Esophagus squamous epithelium (tissue), 5 donors: Measurements from ENCODE around the gene FKBP11. TPM values are rescaled to one million over a fixed set of nuclear protein-coding genes. Genes with fewer than 3 reads are reported as not detected.
"Not testable (repeated sequence)": the region's sequence is repeated elsewhere in the genome, so short reads cannot be mapped to it uniquely, and the experiment has no call there.

Source experiments
- DNase-seq: peaks from one replicate; lab custom pipeline; 2025; lab: John Stamatoyannopoulos, UW
- H3K27ac ChIP-seq, 4 donors: fragments of 200-600 bp; sonication (generic); one replicate each; pipeline ENCODE4 v1.5.1; 2016 to 2019; ENCODE audit warnings: mild to moderate bottlenecking in 1 of 4
- H3K27me3 ChIP-seq, 4 donors: fragments of 200-600 bp; sonication (generic); 1 replicate in 3 of 4; 2 replicates in 1 of 4; pipeline versions ENCODE4 v1.5.1 to v1.6.0; 2017 to 2021; ENCODE audit warnings: antibody characterized with exemption in 1 of 4
- H3K36me3 ChIP-seq, 3 donors: fragments of 200-600 bp; sonication (generic); one replicate each; pipeline ENCODE4 v1.5.1; 2016 to 2019
- H3K4me1 ChIP-seq, 3 donors: fragments of 200-600 bp; sonication (generic); one replicate each; pipeline ENCODE4 v1.5.1; 2017 to 2019
- H3K4me3 ChIP-seq, 4 donors: fragments of 200-600 bp; sonication (generic); 1 replicate in 3 of 4; 2 replicates in 1 of 4; pipeline ENCODE4 v1.5.1; 2016 to 2019; ENCODE audit warnings: mild to moderate bottlenecking in 2 of 4, moderate library complexity in 1 of 4
- H3K9me3 ChIP-seq, 3 donors: fragments of 200-600 bp; sonication (generic); one replicate each; pipeline ENCODE4 v1.5.1; 2016 to 2019
- POLR2A ChIP-seq, 4 donors: fragments of 450-650 bp; IDR thresholded peaks; one replicate each; pipeline ENCODE4 v1.6.1; 2017; ENCODE audit warnings: antibody characterized with exemption in 4 of 4, mild to moderate bottlenecking in 4 of 4, moderate library complexity in 3 of 4
- WGBS, 2 donors: methylation state at CpG; one replicate each; pipeline ENCODE4 v1.1.5; 2018; 5-methylcytosine and 5-hydroxymethylcytosine counted together
- intact Hi-C: fragments of 100-400 bp; cut with DNase I; formaldehyde crosslinking; loops from one replicate; pipeline ENCODE4 v1.15.0; 2022
- small RNA-seq, 4 donors: library from RNA; depleted of rRNA; stranded (forward); fragments of <200 nt; gene quantifications; one replicate each; pipeline ENCODE3, GENCODE V24; 2016
- total RNA-seq, 4 donors: library from RNA; depleted of rRNA; stranded (reverse); fragments of >200 nt; gene quantifications; one replicate each; pipeline ENCODE4 v1.1.0, GENCODE V29; 2016
- TF ChIP-seq, protein P1 (sequence below), 6 experiments: fragments of 450-650 bp in 4 of 6; fragments of 200-600 bp in 2 of 6; sonication (generic) in 2 of 6; IDR thresholded peaks; one replicate each; pipeline ENCODE4 v1.5.1; 2016 to 2019; ENCODE audit warnings: antibody characterized with exemption in 6 of 6, mild to moderate bottlenecking in 4 of 6, moderate library complexity in 4 of 6
- donor health status: DM: yes; HTN: yes; CAD: no.

The FKBP11 gene
- total RNA-seq, 4 donors from 2014 or later: 9.5 to 28.6 (median 11.8) TPM

DNA sequence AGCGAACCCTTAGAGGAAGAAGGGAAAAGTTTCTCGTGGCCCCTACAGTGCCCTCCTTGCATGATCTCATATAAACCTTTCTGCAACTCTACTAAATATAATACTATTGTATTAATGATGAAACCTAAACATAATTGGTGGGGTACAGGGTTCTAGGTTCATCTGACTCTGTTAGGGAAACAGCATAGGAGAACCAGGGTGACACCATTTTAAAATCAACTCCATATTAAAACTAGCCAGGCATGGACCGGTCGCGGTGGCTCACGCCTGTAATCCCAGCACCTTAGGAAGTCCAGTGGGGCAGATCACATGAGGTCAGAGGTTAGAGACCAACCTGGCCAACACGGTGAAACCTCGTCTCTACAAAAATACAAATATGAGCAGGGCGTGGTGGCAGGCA lies 44.6 kb downstream of the FKBP11 start:
- Histone ChIP-seq H3K36me3 (no peaks in the 10 kb centered on the region), H3K27me3 (peaks cover 0 to 45% (median 0%) of the 10 kb centered on the region in 4 donors), H3K4me3 (no peak overlapping the region), H3K4me1 (peaks cover 0 to 24% (median 3%) of the 10 kb centered on the region in 3 donors), H3K27ac (no peak overlapping the region), H3K9me3 (no peaks in the 10 kb centered on the region)
- 76% methylated on average over 9 of the region's 9 CpGs for WGBS, 2 donors
- intact Hi-C loops: no loop called here
- DNase-seq: no peak
- TF ChIP-seq, protein P1, sequence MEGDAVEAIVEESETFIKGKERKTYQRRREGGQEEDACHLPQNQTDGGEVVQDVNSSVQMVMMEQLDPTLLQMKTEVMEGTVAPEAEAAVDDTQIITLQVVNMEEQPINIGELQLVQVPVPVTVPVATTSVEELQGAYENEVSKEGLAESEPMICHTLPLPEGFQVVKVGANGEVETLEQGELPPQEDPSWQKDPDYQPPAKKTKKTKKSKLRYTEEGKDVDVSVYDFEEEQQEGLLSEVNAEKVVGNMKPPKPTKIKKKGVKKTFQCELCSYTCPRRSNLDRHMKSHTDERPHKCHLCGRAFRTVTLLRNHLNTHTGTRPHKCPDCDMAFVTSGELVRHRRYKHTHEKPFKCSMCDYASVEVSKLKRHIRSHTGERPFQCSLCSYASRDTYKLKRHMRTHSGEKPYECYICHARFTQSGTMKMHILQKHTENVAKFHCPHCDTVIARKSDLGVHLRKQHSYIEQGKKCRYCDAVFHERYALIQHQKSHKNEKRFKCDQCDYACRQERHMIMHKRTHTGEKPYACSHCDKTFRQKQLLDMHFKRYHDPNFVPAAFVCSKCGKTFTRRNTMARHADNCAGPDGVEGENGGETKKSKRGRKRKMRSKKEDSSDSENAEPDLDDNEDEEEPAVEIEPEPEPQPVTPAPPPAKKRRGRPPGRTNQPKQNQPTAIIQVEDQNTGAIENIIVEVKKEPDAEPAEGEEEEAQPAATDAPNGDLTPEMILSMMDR (IDR thresholded peaks at IDR 0.05): no peak
- TF ChIP-seq POLR2A (IDR thresholded peaks at IDR 0.05): no peak

DNA sequence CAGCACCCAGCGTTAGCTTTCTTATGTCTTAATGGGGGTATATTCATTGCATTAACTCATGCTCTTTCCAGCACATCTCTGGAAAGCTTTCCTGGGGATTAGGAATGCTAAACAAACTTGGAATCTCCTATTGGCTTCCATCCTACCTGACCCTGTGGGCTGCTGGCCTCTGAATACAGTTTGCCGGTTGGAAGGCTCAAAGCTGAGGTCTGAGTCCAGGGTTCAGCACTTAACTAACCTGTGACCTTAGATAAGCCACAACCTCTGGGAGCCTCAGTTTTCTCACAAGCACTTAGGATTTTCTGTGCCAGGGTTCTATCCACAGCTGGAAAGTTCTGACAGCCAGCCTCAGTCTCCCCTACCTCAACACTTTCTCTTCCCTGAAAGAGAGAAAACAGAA lies 46.7 kb downstream of the FKBP11 start:
- 81 to 100% methylated on average over 2 of the region's 2 CpGs for WGBS, 2 donors
- TF ChIP-seq, protein P1 (IDR thresholded peaks at IDR 0.05): no peak
- TF ChIP-seq POLR2A (IDR thresholded peaks at IDR 0.05): no peak

DNA sequence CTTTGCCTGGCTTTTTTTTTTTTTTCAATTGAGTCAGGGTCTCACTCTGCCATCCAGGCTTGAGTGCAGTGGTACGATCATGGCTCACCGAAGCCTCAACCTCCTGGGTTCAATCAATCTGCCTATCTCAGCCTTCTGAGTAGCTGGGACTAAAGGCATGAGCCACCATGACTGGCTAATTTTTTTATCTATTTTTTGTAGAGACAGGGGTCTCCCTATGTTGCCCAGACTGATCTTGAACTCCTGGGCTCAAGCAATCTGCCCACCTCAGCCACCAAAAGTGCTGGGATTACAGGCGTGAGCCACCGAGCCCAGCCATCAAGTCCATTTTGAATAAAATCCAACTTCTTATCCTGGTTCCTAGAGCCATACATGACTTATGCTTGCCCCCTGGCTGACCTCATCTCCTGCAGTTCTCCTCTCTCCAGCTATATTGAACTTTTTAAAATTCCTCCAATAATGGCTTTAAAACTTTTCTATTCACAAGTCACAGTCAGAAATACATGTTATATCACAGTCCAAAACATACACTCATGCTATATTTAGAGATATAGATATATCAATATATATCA lies 49.3 kb downstream of the FKBP11 start:
- Histone ChIP-seq H3K9me3 (no peaks in the 10 kb centered on the region), H3K27ac (no peak overlapping the region), H3K27me3 (peaks cover 0 to 15% (median 0%) of the 10 kb centered on the region in 4 donors), H3K4me1 (no peaks in the 10 kb centered on the region), H3K4me3 (no peak overlapping the region), H3K36me3 (no peaks in the 10 kb centered on the region)
- 56 to 83% methylated on average over 2 to 4 of the region's 4 CpGs for WGBS, 2 donors
- intact Hi-C loops: no loop called here
- no peak for DNase-seq
- TF ChIP-seq POLR2A (IDR thresholded peaks at IDR 0.05): no peak
- TF ChIP-seq, protein P1 (IDR thresholded peaks at IDR 0.05): no peak

More for the DNA sequence above, 46.7 kb downstream of the FKBP11 start:
- DNase-seq: no peak
- Histone ChIP-seq H3K4me1 (peaks cover 0 to 22% (median 3%) of the 10 kb centered on the region in 3 donors), H3K4me3 (no peak overlapping the region), H3K9me3 (no peaks in the 10 kb centered on the region), H3K36me3 (no peaks in the 10 kb centered on the region), H3K27ac (no peak overlapping the region), H3K27me3 (peaks cover 0 to 40% (median 0%) of the 10 kb centered on the region in 4 donors)
- intact Hi-C loops: no loop called here

DNA sequence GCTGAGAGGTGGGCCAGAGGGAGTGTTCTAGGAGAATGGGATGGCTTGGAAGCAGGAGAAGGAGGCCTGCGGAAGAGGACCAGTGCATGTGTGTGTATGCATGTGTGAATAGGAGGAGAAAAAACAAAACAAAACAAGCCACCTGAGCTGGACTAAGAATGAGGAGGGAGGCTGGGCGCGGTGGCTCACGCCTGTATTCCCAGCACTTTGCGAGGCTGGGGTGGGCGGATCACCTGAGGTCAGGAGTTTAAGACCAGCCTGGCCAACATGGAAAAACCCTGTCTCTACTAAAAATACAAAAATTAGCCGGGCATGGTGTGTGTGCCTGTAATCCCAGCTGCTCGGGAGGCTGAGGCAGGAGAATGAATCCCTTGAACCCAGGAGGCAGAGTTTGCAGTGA lies 51.8 kb downstream of the FKBP11 start:
- H3K4me3 ChIP-seq, intact Hi-C loops, H3K36me3 ChIP-seq, H3K4me1 ChIP-seq, H3K27me3 ChIP-seq, DNase-seq, H3K9me3 ChIP-seq, H3K27ac ChIP-seq: not testable (repeated sequence)
- WGBS, 2 donors: 74 to 79% methylated on average over 8 of the region's 8 CpGs

GRCh38 chr12:48873096-48873495 lies 52.2 kb downstream of the FKBP11 start:
- TF ChIP-seq, protein P1 (IDR thresholded peaks at IDR 0.05): no peak
- TF ChIP-seq POLR2A (IDR thresholded peaks at IDR 0.05): no peak
- DNase-seq: no peak
- 70 to 81% methylated on average over 4 of the region's 4 CpGs for WGBS, 2 donors
- no peaks in the 10 kb centered on the region for H3K36me3 ChIP-seq
- no peaks in the 10 kb centered on the region for H3K9me3 ChIP-seq
- no peaks in the 10 kb centered on the region for H3K27me3 ChIP-seq
- H3K4me1 ChIP-seq: no peaks in the 10 kb centered on the region
- intact Hi-C loops: no loop called here
- no peak overlapping the region for H3K27ac ChIP-seq
- no peak overlapping the region for H3K4me3 ChIP-seq

Small RNA genes lying within 50 kb of the gene (small RNA-seq; reads per million reads assigned to genes)
- gene AC073610.1: 0 reads per million in 4 donors
- gene RNU6-600P: 0 reads per million in 4 donors

Other genes with a start within 250 kb of the FKBP11 start
- 10 to 100 TPM; 23.9 to 46.0 (median 33.3) TPM for gene KANSL2, start 243.3 kb downstream of the FKBP11 start, total RNA-seq
- 10 to 100 TPM; 16.2 to 23.3 (median 18.5) TPM for gene CCNT1, start 208.8 kb downstream of the FKBP11 start, total RNA-seq
- gene ADCY6, start 136.4 kb downstream of the FKBP11 start, total RNA-seq: 10 to 100 TPM; 11.5 to 14.7 (median 13.9) TPM
- gene CACNB3, start 107.0 kb downstream of the FKBP11 start, total RNA-seq: 10 to 100 TPM; 13.4 to 19.5 (median 14.0) TPM
- 10 to 100 TPM; 46.0 to 71.5 (median 56.7) TPM for gene DDX23, start 73.3 kb downstream of the FKBP11 start, total RNA-seq
- 1 to 10 TPM in 2 of 4 donors, under 1 TPM in 2; 0.57 to 6.1 (median 0.95) TPM for gene RND1, start 59.6 kb downstream of the FKBP11 start, total RNA-seq
- 10 to 100 TPM; 52.2 to 76.2 (median 61.6) TPM for gene ARF3, start 32.0 kb upstream of the FKBP11 start, total RNA-seq
- gene WNT10B, start 46.2 kb upstream of the FKBP11 start, total RNA-seq: 1 to 10 TPM in 1 of 4 donors, under 1 TPM in 3; 0.19 to 6.3 (median 0.61) TPM
- under 1 TPM in 1 of 4 donors, not detected in 3; 0.41 TPM for gene WNT1, start 52.8 kb upstream of the FKBP11 start, total RNA-seq
- gene DDN, start 73.9 kb upstream of the FKBP11 start, total RNA-seq: under 1 TPM; 0.19 to 0.40 (median 0.26) TPM
- 10 to 100 TPM; 31.9 to 58.6 (median 47.8) TPM for gene PRKAG1, start 93.3 kb upstream of the FKBP11 start, total RNA-seq
- gene KMT2D, start 135.3 kb upstream of the FKBP11 start, total RNA-seq: 10 to 100 TPM; 29.4 to 67.9 (median 47.9) TPM
- gene RHEBL1, start 144.5 kb upstream of the FKBP11 start, total RNA-seq: under 1 TPM in 2 of 4 donors, not detected in 2; 0.23 to 0.44 TPM
- under 1 TPM in 3 of 4 donors, not detected in 1; 0.19 to 0.31 (median 0.21) TPM for gene DHH, start 169.3 kb upstream of the FKBP11 start, total RNA-seq
- gene LMBR1L, start 185.4 kb upstream of the FKBP11 start, total RNA-seq: 10 to 100 TPM; 13.7 to 41.8 (median 27.8) TPM
- 100 to 1,000 TPM; 414 to 957 (median 699) TPM for gene TUBA1B, start 205.9 kb upstream of the FKBP11 start, total RNA-seq